Measurements from ENCODE around the gene CCDC47.
A peak's percentile ranks its signal among the peaks of the same experiment; 100 is the strongest.

DNA sequence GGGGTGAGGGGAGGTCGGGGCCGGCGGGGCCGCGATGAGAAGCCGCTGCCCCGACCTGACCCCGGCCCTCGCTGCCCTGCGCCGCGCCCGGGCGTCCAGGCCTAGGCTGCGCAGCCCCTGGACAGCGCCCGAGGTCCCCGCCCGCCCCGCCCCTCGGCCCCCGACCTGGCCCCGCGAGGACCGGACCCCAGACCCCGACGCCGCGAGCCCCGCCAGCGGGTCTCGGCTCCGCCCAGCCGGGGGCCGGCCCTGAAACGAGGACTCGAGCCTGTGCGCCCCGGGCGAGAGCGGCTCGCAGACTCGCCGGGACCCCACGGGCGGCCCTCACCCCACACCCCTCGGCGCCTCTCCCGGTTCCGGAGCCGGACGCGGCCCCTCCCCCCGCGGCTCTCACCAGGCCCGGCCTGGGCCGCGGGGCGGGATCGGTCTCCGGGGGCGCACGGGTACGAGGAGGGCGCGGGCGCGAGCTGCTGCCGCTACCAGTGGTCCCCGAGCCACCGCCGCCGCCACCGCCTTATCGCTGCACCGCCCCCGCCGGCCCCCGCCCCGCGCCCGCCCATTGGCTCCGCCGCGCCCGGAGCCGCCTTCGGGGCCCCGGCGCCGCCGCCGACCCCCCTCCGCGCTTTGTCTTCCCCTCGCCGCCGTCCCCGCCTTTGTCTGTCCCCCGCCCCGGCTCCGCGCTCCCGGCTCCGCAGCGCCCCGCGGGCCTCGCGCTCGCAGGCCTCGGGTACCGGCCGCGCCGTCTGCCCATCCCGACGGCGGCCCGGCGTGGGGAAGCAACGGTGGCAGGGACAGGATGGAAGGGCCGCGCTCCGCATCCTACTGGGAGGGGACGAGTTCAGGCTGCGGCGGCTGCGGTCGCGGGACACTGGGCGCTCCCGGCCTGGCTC lies 73.5 kb downstream of the CCDC47 start, which contains the start of gene LIMD2:
- TF ChIP-seq EZH2 (IDR thresholded peaks at IDR 0.05; ENCODE audit: low read length): no peak
- TF ChIP-seq, protein P1, sequence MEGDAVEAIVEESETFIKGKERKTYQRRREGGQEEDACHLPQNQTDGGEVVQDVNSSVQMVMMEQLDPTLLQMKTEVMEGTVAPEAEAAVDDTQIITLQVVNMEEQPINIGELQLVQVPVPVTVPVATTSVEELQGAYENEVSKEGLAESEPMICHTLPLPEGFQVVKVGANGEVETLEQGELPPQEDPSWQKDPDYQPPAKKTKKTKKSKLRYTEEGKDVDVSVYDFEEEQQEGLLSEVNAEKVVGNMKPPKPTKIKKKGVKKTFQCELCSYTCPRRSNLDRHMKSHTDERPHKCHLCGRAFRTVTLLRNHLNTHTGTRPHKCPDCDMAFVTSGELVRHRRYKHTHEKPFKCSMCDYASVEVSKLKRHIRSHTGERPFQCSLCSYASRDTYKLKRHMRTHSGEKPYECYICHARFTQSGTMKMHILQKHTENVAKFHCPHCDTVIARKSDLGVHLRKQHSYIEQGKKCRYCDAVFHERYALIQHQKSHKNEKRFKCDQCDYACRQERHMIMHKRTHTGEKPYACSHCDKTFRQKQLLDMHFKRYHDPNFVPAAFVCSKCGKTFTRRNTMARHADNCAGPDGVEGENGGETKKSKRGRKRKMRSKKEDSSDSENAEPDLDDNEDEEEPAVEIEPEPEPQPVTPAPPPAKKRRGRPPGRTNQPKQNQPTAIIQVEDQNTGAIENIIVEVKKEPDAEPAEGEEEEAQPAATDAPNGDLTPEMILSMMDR (optimal IDR thresholded peaks at IDR 0.05 in 1 of 3, IDR thresholded peaks at IDR 0.05 in 1 of 3, conservative IDR thresholded peaks at IDR 0.05 in 1 of 3; ENCODE audit: extremely low read depth in 1 of 3, insufficient read depth in 2 of 3, low read length in 3 of 3): peak in 1 of 3 experiments; percentile 6
